NCI-H2029 treated with DMSO at 0.1 percent for 48 hours (cell line): ENCODE measurements around the gene SNCB.
"Not testable (repeated sequence)": the region's sequence is repeated elsewhere in the genome, so short reads cannot be mapped to it uniquely, and the experiment has no call there.

ENCODE experiments used
- DNase-seq: peaks from one replicate; lab custom pipeline; 2025; lab: John Stamatoyannopoulos, UW

The SNCB gene

GRCh38 chr5:176624142-176624541 lies 6.2 kb downstream of the SNCB start:
- DNase-seq = no peak

DNA sequence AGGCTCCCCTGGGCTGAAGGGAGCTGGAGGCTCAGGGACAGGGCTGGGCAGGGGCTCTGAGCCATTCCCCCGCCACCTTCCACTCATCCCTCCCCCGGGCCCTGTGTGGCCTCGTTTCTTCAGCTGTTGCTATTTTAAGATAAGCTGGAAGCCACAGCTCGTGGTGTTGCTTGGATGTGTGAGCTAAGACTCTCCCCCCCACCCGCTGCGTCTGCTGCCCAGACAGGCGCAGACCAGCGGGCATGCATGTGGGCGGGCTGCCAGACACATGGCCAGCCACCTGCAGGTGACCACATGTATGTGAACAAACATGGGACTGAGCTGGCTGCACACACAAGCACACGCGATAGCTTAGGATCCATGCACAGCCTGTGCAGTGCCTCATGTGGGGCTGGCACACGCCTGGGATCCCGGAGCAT lies 8.7 kb downstream of the SNCB start:
- DNase-seq = no peak

DNA sequence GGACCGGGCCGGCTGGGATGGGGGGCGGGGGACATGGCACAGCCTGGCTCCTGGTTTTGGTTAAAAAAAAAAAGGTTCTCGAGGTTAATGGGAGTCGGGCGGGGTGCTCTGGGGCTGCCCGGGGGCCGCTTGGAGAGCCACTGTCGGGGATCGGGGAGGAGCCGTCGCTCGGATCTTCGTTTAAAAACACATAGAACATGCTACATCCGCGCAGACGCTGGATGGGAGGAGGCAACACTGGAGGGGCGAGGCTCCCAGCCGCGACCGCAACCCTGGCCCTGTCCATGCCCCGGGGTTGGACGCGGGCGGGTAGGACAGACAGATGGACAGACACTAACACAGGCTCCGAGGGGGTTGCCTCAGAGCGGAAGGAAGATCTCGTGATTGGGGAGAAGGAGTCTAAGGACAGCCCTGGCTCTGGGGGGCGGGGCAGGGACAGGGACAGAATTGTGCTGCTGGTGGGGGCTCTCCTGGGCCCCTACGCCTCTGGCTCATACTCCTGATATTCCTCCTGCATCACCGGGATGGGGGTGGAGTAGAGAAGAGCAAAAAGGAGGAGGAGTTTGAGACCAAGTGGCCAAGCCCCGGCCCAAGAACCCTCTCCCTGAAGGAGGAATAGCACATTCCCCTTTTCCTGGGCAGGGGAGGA lies 9.9 kb downstream of the SNCB start:
- DNase-seq = no peak

DNA sequence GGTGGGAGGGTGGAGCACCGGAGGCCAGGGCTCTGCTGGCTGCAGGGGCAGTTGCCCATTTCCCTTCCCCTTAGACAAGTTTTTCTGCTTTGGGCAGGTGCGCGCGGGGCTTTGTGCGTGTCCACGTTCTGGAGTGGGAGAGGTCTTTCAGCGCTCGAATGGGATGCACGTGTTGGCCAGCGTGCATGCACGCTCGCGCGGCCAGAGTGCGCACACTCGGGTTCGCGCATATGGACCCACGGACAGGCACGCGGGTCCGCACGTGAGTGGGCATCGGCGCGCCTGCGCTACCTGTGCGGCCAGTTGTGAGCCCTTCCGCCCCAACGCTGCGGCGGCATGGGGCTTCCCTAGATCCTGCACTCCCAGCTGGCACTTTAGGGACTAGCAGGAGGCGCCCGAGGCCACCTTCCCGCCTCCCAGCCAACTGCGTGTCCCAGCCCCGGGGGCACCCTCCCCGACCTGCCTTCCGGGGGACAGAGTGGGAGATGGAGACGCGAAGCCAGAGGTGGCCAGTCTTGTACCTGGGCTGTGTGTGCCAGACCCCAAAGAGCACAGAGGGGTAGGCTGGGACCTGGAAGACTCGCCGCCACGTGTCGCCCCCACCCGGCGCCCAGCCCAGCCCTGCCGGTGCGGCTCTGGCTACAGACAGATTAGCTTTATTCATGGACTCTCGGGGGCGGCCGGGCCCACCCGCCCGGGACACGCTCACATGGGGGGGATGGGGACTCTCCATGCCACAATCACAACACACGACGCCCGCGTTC lies 10.6 kb downstream of the SNCB start:
- DNase-seq = no peak

DNA sequence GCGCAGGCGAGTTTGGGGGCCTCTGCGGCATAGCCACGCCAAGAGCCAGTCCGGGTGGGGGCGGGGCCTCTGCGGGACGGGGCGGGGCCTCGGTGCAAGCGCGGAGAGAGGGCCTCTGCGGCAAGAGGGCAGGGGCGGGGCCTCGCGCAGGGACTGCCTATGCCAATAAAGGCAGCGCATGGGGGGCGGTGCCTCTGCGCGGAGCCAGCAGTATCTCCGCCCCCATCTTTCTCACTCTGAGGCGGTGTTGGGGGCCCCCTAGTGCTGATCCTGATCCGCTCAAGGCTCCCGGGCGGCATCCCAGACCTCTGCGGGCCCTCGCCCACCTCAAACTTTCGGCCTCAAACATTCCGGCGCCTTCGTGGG lies 11.1 kb downstream of the SNCB start:
- DNase-seq = no peak

GRCh38 chr5:176618783-176619182 lies 11.6 kb downstream of the SNCB start:
- no peak for DNase-seq

GRCh38 chr5:176616511-176616910 lies 13.8 kb downstream of the SNCB start:
- no peak for DNase-seq

- DNase-seq = no peak
Observed at GRCh38 chr5:176614805-176615478, 15.4 kb downstream of the SNCB start.

GRCh38 chr5:176612855-176613254 lies 17.5 kb downstream of the SNCB start:
- no peak for DNase-seq

GRCh38 chr5:176612008-176612407 lies 18.3 kb downstream of the SNCB start:
- DNase-seq = no peak

DNA sequence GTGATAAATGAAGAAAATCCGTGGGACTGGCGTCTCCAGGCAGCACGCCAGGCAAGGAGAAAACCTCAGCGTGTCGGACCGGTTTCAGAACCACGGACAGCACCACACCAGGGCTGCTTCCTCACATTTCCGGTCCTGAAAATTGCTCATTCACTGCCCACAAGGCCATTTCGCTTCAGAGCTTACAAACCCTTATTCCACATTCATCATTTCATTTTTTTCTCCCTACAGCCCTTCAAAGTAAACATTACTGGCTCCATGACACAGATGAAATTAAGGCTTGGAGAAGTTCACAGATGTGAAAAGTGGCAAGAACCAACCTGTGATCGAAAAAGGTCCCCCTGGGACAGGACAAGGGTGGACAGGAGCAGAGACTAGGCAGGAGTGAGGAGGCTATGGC lies 18.9 kb downstream of the SNCB start:
- DNase-seq = no peak

GRCh38 chr5:176610435-176610773 lies 19.9 kb downstream of the SNCB start:
- no peak for DNase-seq

DNA sequence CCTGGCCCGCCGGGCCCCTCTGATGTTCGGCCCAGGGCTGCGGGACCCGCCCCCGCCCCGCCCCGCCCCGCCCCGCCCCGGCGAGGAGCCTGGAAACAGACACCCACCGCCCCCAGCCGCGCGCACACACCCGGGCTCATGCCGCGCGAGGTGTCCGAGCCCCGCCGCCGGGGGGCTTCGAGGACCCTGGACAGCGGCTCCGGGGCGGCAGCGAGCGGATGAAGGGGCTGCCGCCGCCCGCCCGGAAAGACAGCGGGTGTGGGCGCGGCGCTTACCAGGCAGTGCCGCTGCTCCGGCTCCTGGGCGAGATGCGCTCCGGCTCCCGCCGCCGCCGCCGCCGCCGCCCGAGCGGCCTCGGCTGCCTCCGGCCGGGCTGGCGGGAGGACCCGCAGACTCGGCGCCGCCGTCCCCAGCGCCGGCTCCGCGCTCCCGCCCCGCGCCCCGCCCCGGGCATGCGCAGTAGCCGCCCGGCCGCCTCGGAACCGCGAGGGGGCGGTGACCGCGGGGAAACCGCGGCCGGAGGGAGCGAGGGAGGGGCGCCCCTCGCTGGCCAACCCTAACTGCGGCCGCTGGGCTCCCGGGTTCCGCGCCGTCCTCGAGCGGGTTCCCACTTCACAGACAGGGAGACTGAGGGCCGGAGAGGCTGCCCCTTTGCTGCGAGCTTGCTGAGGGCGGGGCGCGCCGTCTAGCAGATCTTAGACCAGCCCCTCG lies 20.5 kb downstream of the SNCB start, which contains the start of gene GPRIN1:
GPRIN1 (minus strand) TSS at position 433 of the 711 bp plus-strand sequence. CDS start 10,322 bp downstream, outside the sequence.
- no peak for DNase-seq

DNA sequence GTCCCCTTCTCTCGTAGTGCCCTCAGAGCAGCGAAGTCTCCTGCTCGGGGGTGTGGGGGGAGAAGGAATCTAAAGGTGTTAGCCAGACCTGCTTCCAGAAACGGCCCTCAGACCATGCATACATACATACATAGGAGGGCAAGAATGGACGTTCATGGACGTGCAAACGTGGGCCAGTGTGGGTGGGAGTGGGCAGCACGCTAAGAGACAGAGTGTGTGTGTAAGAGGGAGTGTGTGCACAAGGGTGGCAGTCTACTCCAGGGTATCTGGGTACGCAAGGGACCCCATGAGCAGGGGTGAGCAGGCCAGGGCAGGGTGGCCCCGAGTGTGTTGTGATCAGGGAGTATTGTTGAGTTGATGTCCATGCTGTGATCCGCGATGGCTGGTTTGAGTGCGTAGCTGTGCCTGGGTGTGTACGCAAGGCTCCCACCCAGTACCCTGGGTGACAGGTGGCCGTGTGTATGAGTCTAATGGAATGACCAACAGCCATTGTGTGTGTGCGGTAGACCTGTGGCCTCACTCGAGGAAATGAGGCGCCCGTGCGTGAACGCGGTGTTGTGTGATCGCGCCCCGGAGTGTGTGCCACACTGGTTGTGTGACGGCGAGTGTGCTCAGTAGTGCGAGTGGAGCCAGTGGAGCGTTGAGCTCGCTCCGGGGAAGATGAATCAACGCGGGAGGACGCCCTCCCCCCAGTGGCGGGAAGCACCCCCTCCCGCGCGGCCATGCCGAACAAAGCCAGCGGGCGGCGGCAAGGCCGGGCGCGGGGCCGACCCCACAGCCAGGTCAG lies 21.2 kb downstream of the SNCB start:
- DNase-seq = no peak

DNA sequence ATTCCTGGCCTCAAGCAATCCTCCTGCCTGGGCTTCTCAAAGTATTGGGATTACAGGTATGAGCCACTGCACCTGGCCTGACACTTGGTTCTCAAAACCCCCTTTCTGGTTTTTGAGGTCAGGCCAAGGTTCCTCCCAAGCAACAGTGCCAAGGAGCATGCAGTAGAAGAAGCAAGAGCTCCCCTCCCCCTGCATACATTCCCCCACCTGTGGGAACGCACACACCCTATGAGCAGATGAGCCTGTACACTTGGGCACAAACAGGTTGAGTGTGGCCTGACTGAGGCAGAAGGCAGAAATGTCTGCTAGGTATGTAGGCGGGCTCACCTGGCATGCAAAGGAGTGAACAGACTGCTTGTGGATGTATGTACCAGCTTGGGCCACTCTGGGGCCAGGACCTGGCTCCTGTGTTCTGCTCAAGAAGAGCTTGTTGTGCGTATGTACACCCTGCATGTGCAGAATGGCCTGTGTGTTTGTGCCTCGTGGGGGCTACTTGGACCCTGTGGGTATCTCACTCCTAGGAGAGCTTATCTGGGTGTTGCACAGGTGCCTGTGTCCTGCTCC lies 22.1 kb downstream of the SNCB start:
- no peak for DNase-seq

- DNase-seq = no peak
Observed at GRCh38 chr5:176606875-176607274, 23.5 kb downstream of the SNCB start.

DNA sequence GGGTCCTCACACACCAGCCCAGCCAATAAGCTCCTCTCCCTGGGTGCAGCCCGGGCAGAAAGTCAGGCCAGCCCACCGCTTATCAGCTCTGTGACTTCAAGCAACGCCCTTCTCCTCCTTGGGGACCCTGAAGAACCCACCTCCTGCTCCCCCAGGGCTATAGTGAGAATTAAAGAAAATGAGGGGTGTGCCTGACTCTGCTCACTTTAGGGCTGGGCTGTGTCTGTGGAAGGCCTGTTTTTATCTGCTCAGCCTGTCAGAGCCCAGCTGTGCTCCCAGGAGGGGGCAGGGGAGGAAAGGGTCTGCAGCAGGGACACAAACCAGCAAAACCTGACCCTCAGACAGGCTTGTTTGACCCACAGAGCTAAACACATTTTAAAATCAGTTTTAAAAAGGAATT lies 24.3 kb downstream of the SNCB start:
- no peak for DNase-seq

GRCh38 chr5:176603091-176603490 lies 27.2 kb downstream of the SNCB start:
- DNase-seq = no peak

GRCh38 chr5:176601901-176602482 lies 28.3 kb downstream of the SNCB start:
- DNase-seq = no peak

GRCh38 chr5:176599749-176600430 lies 30.4 kb downstream of the SNCB start:
- not testable (repeated sequence) for DNase-seq
